NOMO-1 (cell line): ENCODE data around the gene IFNAR1.

Experiments
- DNase-seq, 2 experiments: peaks; one replicate each; lab custom pipeline; 2025; ENCODE audit not compliant: unreplicated experiment in 2 of 2; lab: John Stamatoyannopoulos, UW

The IFNAR1 gene

DNA sequence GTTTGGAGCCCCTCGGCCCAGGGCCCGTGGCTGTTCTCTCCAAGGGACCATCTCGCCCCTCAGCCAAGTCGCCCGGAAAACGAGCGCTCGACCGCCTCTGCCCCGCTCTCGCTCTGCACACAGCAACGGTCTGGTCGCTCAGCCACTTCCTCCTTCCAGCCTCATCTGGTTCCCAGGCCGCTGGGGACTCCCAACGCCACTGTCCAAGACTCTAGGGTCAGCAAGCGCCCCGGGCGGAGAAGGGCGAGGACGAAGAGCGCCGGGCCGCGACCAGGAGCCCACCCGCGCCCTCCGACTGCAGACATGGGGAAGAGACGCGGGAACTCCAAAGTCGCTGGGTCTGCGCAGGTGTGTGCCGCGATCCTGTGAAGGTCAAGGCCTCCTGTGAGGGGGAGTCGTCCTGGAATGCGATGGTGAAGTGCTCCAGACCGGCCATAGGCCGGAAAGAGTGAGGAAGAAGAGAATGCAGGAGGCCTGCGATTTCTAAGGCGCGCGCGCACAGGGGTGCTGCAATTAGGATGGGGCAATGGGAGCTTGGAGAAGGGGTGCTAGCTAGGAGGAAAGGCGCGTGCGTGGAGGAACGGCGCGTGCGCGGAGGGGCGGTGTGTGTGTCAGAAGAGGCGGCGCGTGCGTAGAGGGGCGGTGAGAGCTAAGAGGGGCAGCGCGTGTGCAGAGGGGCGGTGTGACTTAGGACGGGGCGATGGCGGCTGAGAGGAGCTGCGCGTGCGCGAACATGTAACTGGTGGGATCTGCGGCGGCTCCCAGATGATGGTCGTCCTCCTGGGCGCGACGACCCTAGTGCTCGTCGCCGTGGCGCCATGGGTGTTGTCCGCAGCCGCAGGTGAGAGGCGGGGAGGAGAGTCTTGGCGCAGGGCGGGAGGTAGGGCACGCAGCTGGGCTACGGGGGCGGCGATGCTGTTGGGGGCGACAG is at the start of gene IFNAR1:
Gene IFNAR1, plus strand, starts transcription at position 680 of the 931 bp plus-strand sequence. Its CDS starts 86 bp downstream, at position 766.
- peak; percentile 97 to 98 for DNase-seq

DNA sequence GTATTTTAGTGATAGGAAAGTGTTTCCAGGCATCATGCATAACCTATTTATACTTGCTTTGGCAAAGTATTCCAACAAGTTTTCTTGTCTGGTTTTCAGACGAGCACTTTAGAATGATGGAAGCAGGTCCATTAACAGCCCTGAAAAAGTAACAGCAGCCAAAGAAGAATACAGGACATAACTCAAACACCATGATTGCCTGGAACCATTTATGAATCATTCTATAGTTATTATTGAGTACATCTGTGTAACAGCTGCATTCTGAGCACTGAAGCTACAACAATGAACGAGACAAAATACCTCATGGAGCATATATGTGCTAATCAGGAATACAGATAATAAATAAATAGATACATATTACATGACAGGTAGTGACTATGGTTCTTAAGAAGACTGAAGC is 46.0 kb upstream of the IFNAR1 start:
- DNase-seq, result no peak

DNA sequence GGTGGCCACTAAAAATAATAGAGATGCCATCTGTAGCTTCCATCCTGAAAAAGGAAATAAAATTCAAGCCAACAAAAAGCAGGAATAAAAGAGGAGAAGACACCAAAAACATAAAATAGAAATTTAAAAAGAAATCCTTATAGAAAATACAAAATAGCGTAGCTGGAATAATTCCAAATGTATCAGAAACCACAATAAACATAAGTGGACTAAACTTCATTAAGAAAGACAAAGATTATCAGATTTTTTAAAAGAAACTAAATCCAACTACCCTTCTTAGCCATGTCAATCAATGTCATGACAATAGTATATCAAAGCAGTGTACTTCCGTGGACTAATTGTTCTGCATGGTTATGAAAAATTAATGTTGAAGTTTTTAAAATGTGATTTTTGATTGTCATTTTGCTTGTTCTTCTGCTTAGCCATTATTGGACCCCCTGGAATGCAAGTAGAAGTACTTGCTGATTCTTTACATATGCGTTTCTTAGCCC is 45.4 kb upstream of the IFNAR1 start:
- no peak for DNase-seq

DNA sequence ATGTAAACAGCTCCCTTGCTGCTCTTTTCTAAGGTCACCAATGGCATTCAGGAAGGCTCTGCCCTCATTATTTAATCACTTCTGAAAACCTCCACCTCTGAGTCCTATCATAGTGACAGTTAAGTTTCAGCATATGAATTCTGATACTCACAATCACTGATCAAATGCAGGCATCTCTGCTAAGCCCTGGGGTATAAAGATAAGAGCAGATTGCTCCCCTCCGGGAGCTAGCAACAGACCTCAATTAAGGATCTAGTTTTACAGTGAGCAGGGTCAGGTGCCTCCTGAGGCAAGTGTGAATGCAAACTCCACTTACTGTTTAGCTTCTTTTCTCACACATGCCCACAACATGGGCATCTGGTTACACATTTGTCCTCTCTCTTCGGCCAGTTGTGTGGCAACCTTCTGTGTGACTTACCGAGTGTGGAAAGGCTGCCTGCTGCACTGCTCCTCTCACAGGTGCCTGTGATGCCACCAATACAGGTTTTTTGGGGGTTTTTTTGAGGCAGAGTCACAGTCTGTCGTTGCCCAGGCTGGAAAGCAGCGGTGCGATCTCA is 43.6 kb upstream of the IFNAR1 start:
- no peak for DNase-seq

DNA sequence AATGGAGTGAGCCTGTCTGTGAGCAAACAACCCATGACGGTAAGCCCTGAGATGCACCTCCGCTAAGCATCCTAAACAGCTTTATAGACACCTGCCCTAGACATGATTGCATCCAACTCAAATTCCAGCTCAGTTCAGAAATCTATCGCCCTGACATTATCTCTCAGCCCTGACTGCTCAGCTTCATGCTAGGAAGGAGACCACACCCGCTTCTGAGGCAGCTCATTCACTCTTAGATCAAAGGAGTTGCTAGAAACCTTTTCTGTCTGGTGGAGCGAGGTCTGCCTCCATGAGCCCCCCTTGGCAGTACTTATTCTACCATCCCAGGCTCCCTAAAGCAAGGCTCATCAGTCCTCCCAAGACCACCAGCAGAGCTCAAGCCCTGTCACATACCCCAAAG is 41.6 kb upstream of the IFNAR1 start:
- no peak for DNase-seq

DNA sequence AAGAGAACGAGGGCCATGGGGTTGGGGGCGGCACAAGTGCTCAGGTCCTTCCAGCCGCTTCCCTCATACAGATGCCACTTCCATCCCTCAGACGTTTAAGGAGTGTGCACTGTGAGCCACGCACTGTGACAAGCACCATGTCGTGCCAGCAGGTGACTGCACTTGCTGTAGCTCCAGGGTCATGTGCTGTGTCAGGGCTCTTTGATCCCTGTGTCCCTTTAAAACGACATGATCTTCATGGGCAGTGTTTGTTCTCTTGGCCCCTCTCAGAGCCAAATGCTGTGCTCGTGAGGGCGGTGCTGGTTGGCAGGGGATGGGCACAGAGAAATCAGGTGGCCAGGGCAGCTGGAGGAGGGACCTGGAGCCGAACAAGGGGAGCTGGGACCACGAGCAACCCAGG is 38.7 kb upstream of the IFNAR1 start:
- no peak for DNase-seq

DNA sequence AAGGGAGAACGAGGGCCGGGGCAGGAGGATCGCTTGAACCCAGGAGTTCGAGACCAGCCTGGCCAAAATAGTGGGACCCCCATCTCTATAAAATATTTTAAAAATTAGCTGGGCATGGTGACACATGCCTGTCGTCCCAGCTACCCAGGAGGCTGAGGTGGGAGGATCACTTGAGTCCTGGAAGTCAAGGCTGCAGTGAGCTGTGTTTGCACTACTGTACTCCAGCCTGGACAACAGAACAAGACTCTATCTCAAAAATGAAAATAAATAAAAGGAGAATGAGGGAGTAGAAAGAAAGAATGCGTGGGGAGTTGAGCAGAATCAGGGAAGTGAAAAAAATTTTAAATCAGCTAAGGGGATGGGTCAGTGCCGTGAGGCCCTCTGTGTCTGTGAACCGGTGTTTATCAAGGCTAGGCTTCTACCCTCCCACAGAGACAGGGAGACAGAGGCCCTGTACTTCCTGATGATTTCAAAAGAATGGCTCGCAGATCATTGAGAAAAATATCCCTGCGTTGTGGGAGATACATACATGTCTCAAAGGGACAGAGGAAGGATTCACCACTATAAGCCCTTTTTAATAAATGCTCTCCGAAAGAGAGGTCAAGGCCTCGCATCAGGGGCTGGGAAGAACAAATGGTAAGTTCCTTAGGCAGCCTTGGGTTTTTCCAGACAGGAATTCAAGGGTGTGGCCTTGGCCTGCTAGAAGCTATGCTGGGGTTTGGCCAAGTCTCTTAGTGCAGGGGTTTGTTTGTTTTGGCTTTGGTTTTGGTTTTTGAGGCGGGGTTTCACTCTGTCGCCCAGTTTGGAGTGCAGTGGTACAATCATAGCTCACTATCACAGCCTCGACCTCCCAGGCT is 37.9 kb upstream of the IFNAR1 start:
- DNase-seq, result no peak

DNA sequence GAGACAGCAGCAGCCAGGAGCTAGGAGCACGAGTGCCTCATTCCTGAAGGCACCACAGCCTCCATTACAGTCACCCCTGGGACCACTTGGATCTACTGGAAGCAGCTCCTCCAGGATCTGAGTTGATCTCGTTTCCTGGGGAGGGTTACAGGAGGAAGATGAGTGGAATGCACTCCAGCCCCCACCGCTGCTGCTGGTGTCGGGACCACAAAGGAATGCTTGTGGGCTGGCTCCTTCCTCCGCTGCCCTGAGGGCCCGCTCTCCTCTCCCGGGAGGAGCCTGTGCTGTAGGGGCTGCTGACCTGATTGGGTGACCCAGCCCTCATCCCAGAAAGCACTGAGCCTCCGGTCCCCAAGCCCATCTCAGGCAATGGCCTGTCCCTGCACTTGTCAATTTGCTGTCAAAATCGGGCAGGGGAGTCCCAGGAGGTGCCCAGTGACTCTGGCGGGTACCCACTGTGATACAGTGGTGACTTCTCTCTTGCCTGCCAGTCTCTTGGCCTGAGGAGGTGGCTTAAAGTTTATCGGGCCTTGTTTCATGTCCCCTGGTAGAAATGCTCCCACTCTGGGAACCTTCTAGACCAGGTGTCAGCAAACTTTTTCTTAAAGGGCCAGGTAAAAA is 35.5 kb upstream of the IFNAR1 start:
- no peak for DNase-seq

DNA sequence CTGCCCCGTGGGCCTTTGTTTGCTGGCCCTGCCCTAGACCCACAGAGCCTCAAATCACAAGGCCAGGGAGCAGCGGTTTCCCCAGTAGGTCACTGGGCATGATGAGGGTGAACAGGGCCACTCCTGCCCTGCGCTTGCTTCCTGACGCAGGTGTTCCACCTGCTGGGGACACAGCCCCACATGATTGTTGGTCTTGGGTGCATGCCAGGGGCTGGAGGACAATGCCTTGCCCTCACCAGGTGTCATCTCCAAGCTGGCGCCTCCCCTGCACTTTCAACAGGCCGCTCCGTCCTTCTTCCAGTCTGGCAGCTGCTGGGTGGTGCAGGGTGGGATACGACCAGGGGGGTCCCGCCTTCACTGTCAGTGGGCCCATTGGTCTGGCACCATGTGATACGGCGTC is 34.3 kb upstream of the IFNAR1 start:
- DNase-seq, result no peak

DNA sequence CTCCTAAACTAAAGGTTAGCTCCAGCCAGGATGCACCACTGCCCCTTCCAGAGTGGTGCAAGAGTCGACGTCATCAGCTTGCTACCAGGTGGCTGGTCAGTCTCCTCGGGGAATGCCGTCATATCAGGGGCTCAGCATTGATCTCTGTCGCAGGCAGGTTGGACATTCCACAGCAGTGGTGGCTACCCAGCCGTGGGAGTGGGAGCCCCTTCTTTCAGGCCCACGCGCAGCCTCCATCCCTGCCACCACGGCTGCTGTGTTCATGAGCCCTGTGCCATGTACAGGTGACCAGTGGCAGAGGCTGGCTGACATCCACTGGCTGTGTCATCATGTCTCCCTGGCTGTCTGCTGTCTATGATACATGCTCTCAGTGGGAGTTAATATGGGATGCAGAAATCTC is 33.1 kb upstream of the IFNAR1 start:
- DNase-seq, result no peak

DNA sequence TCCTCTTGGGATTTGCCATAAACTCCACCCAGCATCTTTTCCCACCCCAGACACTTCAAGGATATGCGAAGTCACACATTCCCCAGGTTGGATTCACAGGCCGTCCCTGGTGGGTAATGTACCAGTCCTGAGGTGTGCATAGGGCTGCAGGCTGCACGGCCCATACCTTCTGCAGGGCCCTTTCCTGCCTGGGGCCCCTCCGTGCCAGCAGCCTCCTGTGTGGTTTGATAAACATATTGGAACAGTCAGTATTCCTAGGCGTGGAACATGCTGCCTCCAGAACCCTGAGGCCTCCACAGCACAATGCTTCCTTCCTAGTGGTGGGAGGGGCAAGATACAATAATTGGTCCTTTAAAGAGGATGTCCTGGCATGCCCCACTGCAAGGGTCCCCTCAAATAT is 32.0 kb upstream of the IFNAR1 start:
- no peak for DNase-seq

DNA sequence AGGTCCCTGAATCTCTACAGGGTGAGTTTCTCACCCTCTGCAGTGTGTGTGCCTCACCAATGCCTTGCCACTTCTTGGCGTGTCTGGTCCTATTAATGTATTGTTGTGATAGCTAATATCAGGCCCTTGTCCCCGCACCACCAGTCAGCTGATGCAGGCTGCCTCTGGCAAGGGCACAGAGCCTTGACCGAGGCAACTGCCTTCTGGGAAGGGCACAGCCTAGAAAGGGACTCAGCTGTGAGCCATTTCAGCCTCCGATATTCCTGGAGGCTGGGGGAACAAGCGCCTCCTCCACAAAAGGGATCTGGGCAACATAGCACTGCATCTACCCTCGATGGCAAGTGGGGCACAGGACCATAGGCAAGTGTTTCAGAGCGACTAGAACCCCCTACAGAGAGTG is 31.6 kb upstream of the IFNAR1 start:
- no peak for DNase-seq

DNA sequence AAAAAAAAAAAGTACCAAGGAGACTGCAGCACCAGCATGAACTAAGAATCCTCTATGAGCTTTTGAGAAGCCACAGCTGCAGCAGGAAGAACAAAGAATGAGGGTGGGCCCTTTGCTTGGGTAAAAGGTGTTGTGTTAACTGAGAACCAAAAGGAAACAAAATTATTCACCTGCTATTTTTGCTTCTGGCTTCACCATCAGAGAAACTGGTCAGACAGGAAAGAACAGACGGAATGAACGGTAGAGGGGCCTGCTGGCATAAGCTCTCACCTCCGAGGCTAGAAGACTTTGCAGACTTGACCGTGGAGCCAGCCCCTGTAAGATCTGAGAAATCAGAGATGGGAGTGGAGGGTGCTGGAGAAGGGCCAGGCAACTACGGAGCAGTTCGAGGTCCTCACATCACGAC is 31.0 kb upstream of the IFNAR1 start:
- no peak for DNase-seq

DNA sequence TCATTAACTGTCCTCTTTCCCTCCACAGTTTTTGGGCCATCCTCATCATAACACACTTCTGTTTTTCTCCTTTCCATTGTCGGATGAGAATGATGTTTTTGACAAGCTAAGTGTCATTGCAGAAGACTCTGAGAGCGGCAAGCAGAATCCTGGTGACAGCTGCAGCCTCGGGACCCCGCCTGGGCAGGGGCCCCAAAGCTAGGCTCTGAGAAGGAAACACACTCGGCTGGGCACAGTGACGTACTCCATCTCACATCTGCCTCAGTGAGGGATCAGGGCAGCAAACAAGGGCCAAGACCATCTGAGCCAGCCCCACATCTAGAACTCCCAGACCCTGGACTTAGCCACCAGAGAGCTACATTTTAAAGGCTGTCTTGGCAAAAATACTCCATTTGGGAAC is 28.6 kb upstream of the IFNAR1 start:
- no peak for DNase-seq

DNA sequence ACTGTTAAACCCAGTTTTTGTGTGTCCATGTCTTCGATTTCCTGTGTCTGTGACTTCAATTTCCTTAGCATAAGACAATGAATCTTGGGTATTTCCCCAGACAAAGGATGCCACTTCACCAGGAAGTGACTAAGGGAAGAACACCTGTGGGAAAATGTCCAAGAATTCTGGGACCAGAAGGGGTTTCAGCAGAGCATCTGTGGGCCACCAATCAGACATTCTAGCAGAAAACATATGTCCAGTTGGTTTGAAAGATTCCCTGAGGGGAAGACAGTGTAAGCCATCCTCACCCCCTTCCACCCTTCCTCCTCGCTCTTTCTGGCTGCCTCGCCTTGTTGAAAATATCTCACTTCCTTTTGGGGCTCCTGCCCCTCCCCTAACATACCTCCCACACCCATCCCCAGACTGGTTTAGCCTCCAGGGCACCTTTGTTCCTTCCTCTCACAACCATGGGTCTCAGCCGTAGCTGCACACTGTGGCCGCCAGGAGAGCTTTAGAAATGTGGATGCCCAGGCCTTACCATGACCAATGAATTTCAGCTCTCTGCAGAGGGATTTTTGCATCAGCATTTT is 25.5 kb upstream of the IFNAR1 start:
- peak; percentile 40 to 68 for DNase-seq

DNA sequence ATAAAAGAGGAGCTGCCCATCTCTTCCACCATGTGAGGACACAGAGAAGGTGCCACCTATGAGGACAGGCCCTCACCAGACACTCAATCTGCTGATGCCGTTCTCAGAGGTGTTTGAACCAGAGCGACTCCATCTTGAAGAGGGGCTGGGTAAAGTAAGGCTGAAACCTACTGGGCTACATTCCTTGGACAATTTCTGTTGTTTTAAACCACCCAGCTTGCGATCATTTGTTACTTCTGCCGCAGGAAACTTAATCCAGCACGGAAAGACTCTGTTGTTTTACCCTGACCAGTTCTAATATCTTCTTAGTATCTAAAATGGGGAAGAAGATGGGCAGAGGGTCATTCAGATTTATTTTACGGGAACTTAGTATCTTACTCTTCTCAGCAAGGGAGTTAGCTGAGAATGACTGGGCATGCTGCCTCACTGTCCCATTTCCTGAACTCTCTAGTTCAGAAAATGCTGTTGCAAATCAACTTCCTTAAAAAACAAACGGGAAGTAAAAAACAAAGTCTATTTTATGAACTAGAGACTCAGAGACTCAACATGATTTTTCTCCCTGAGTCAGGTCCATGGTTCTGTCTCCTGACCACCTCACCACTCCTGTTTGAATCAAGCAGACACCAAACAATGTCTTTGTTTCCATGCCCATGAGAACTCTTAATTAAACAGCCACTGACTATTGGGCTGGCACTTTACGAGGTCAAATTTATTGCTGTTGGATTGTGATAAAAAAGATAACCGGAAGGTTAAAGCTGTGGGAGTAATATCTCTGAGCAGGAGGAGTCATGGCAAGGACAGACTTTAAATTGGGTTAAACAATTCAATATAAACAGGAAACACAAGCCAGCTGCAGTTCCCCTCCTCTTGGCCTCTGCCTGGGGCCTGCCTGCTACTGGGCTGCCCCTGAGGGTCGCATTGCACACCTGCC is 23.8 kb upstream of the IFNAR1 start:
- DNase-seq, result peak; percentile 46 to 96

DNA sequence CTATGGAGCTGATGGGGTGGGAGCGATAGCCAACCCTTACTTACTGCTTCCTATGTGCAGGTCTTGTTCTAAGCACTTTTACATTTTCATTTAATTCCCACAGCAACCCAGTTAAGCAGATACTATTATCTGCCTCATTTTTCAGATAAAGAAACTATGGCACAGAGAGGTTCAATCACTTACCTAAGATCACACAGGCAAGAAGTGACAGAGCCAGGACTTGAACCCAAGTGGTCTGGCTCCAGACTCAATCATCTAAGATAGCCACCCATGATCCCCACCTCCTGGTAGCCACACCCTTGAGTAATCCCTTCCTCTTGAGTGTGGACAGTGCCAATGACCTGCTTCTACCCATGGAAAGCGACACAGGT is 23.2 kb upstream of the IFNAR1 start:
- DNase-seq, result no peak

DNA sequence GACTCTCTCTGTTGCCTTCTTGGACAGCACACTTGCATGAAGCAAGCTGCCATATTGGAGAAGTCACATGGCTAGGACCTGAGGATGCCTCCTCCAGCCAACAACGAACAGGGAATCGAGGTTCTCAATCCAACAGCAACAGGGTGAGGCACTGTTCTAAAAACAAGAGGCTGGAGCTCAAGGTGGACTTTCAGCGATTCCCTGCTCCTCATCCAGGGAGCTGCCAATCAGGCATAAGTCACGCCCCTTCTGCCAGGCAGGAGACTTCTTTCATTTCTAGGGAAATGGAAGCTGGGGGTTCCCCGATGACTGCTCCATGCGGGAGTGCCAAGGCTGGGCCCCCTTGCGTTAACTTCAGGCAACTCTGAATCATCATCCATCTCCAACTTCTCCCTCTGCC is 22.7 kb upstream of the IFNAR1 start:
- no peak for DNase-seq

DNA sequence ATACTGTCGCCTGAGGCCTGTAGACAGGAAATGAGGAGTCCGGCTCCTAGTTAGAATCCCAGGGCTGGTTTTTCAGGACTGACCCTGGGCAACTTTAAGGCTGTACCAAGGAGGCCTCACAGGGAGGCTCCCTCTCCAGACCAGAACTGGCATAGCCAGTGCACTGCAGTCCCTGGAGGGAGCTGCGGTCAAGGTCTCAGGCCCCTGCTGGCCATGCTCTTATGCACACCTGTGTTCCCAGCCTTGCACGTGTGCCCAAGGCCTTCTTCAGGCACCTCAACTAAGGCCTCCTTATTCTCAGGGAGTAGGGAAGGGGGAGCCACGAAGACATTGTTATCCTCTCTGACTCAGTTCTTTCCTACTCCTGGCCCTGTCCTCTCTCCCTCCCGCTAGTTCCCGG is 22.0 kb upstream of the IFNAR1 start:
- no peak for DNase-seq

DNA sequence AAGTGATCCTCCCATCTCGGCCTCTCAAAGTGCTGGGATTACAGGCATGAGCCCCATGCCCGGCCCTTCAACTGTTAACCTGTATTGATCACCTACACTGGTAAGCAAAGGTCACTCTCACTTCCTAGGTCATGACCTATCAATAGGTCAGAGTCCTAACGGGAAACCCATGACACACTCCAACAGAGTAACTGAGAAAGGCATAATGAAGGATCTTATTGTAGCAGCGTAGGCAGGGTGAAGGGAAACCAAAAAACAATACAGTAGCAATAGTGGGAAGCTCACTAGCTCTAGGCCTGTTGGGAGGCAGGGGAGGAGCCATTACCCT is 19.5 kb upstream of the IFNAR1 start:
- DNase-seq, result no peak
